ENCODE data around the gene ANO1. TPM values are rescaled to one million over a fixed set of nuclear protein-coding genes. Genes with fewer than 3 reads are reported as not detected.

The ANO1 gene
- total RNA-seq, 1 donor from 2014 or later = 9.1 TPM

DNA sequence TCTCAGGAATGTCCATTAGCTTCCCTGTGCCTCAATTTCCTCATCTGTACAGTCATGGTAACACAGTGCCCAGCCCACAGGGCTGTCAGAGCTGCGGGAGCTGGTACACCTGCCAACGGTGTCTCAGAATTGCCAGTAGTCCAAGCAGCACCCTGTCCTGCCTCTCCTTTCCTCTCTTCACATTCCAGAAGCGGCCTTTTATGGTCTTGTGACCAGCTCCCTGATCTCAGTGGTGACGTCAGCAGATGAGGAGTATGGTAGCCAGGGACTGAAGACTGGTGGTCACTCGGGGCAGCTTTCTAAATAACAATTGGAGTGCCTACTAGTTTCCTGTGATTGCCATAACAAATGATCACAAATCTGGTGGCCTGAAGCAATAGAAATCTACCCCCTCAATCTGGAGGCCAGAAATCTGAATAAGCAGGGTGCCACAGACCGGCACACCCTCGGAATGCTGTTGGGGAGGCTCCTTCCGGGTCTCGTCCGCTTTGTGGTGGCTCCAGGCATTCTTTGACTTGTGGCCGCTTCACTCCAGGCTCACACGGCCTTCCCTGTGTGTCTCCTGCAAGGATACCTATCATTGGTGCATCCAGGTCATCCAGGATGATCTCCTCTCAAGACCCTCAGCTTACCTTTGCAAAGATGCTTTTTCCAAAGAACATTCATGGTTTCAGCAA, 127.1 kb downstream of the ANO1 start:
- no peaks in the 10 kb centered on the region for H3K9me3 Mint-ChIP-seq (ENCODE audit: low read depth)
- DNase-seq (ENCODE audit: low spot score, unreplicated experiment) = no peak
- H3K4me3 Mint-ChIP-seq (ENCODE audit: low read depth) = peak overlapping the region; percentile 80
- H3K27me3 Mint-ChIP-seq = no peaks in the 10 kb centered on the region
- H3K27ac Mint-ChIP-seq = peak overlapping the region; percentile 96
- peaks cover 12% of the 10 kb centered on the region for H3K4me1 Mint-ChIP-seq (ENCODE audit: low read depth)
- TF ChIP-seq, protein P1, sequence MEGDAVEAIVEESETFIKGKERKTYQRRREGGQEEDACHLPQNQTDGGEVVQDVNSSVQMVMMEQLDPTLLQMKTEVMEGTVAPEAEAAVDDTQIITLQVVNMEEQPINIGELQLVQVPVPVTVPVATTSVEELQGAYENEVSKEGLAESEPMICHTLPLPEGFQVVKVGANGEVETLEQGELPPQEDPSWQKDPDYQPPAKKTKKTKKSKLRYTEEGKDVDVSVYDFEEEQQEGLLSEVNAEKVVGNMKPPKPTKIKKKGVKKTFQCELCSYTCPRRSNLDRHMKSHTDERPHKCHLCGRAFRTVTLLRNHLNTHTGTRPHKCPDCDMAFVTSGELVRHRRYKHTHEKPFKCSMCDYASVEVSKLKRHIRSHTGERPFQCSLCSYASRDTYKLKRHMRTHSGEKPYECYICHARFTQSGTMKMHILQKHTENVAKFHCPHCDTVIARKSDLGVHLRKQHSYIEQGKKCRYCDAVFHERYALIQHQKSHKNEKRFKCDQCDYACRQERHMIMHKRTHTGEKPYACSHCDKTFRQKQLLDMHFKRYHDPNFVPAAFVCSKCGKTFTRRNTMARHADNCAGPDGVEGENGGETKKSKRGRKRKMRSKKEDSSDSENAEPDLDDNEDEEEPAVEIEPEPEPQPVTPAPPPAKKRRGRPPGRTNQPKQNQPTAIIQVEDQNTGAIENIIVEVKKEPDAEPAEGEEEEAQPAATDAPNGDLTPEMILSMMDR (IDR thresholded peaks at IDR 0.05; ENCODE audit: unreplicated experiment) = no peak
- H3K36me3 Mint-ChIP-seq (ENCODE audit: insufficient read depth) = peaks cover 16% of the 10 kb centered on the region

DNA sequence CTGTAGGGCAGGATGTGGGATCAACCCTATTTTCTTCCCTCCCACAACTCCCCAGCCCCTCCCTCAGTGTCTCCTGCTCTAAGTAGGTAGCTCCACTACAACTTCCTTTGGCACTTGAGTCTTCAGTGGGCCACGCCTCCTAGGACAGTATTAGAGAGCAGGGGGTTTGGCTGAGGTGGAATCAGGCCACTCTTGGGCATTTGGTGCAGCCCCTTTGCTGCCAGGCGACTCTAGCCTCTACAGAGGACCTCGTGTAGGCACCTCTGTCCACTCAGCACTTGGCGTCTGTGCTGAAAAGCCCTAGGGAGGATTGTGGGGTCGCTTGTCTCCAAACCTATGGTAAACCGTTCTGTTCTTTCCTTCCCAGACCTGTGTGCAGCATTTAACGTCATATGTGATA, 127.6 kb downstream of the ANO1 start:
- Mint-ChIP-seq H3K27ac (no peak overlapping the region), H3K4me1 (ENCODE audit: low read depth) (peaks cover 12% of the 10 kb centered on the region), H3K27me3 (no peaks in the 10 kb centered on the region), H3K9me3 (ENCODE audit: low read depth) (no peaks in the 10 kb centered on the region), H3K36me3 (ENCODE audit: insufficient read depth) (peaks cover 16% of the 10 kb centered on the region), H3K4me3 (ENCODE audit: low read depth) (no peak overlapping the region)
- TF ChIP-seq, protein P1 (IDR thresholded peaks at IDR 0.05; ENCODE audit: unreplicated experiment) = no peak
- DNase-seq (ENCODE audit: low spot score, unreplicated experiment) = no peak

DNA sequence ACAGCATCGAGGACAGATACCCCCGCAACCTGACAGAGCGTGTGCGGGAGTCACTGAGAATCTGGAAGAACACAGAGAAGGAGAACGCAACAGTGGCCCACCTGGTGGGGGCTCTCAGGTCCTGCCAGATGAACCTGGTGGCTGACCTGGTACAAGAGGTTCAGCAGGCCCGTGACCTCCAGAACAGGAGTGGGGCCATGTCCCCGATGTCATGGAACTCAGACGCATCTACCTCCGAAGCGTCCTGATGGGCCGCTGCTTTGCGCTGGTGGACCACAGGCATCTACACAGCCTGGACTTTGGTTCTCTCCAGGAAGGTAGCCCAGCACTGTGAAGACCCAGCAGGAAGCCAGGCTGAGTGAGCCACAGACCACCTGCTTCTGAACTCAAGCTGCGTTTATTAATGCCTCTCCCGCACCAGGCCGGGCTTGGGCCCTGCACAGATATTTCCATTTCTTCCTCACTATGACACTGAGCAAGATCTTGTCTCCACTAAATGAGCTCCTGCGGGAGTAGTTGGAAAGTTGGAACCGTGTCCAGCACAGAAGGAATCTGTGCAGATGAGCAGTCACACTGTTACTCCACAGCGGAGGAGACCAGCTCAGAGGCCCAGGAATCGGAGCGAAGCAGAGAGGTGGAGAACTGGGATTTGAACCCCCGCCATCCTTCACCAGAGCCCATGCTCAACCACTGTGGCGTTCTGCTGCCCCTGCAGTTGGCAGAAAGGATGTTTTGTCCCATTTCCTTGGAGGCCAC, 128.3 kb downstream of the ANO1 start:
- Mint-ChIP-seq H3K4me3 (ENCODE audit: low read depth) (no peak overlapping the region), H3K4me1 (ENCODE audit: low read depth) (peaks cover 12% of the 10 kb centered on the region), H3K36me3 (ENCODE audit: insufficient read depth) (peaks cover 16% of the 10 kb centered on the region), H3K27me3 (no peaks in the 10 kb centered on the region), H3K9me3 (ENCODE audit: low read depth) (no peaks in the 10 kb centered on the region), H3K27ac (no peak overlapping the region)
- no peak for DNase-seq (ENCODE audit: low spot score, unreplicated experiment)
- TF ChIP-seq, protein P1 (IDR thresholded peaks at IDR 0.05; ENCODE audit: unreplicated experiment) = no peak

DNA sequence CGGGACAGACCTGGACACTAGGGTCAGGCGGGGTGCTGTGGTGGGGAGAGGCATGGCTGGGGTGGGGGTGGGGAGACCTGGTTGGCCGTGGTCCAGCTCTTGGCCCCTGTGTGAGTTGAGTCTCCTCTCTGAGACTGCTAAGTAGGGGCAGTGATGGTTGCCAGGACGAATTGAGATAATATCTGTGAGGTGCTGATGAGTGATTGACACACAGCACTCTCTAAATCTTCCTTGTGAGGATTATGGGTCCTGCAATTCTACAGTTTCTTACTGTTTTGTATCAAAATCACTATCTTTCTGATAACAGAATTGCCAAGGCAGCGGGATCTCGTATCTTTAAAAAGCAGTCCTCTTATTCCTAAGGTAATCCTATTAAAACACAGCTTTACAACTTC, 128.9 kb downstream of the ANO1 start:
- TF ChIP-seq, protein P1 (IDR thresholded peaks at IDR 0.05; ENCODE audit: unreplicated experiment) = no peak
- H3K4me1 Mint-ChIP-seq (ENCODE audit: low read depth) = peaks cover 12% of the 10 kb centered on the region
- no peak overlapping the region for H3K4me3 Mint-ChIP-seq (ENCODE audit: low read depth)

DNA sequence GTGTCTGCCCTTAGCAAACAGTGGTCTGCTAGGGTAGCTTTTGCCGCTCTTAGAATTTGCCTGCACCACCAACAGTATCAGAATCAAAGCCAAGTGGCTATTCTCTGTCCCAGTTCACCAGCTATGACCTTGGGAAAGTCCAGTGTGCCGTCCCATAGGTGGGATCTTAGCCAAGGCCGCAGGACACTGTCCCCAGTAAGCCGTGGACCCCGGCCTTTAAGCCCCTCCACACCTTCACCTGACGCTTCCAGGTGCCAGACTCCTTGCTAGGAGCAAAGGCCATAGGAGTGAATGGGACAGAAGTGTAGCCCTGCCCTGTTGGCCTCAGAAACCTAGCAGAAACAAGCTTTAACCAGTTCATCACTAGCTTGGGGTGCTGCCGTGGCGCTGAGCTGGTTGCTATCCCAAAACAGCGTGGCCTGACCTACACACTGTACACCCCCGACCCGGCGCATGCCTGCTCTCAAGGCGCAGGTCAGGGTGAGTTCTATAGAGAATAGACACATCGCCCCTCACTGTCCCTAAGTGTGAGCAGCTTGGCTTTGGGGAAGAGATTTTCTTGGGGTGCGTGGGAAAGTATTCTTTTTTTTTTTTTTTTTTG, 129.5 kb downstream of the ANO1 start:
- H3K27ac Mint-ChIP-seq = no peak overlapping the region
- TF ChIP-seq, protein P1 (IDR thresholded peaks at IDR 0.05; ENCODE audit: unreplicated experiment) = no peak
- no peaks in the 10 kb centered on the region for H3K27me3 Mint-ChIP-seq
- H3K36me3 Mint-ChIP-seq (ENCODE audit: insufficient read depth) = peaks cover 16% of the 10 kb centered on the region
- DNase-seq (ENCODE audit: low spot score, unreplicated experiment) = no peak
- H3K4me3 Mint-ChIP-seq (ENCODE audit: low read depth) = no peak overlapping the region
- H3K4me1 Mint-ChIP-seq (ENCODE audit: low read depth) = peaks cover 17% of the 10 kb centered on the region
- H3K9me3 Mint-ChIP-seq (ENCODE audit: low read depth) = no peaks in the 10 kb centered on the region

More for the DNA sequence above, 128.9 kb downstream of the ANO1 start:
- no peaks in the 10 kb centered on the region for H3K27me3 Mint-ChIP-seq
- no peak overlapping the region for H3K27ac Mint-ChIP-seq
- H3K36me3 Mint-ChIP-seq (ENCODE audit: insufficient read depth) = peaks cover 16% of the 10 kb centered on the region
- DNase-seq (ENCODE audit: low spot score, unreplicated experiment) = no peak
- H3K9me3 Mint-ChIP-seq (ENCODE audit: low read depth) = no peaks in the 10 kb centered on the region

Measured in progenitor cell of endocrine pancreas (in vitro differentiated cells).